Panc1 (cell line): Measurements from ENCODE around the gene DDOST. TPM values are rescaled to one million over a fixed set of nuclear protein-coding genes. Genes with fewer than 3 reads are reported as not detected.

Experiments used
- ATAC-seq: fragments of 200-7000 bp; cut with Tn5 transposase; 2 replicates; pipeline ENCODE4 v1.9.1; 2020; ENCODE audit warnings: mild to moderate bottlenecking, moderate library complexity
- BruUV-seq: library from RNA; stranded (reverse); fragments of 400-500 nt; replicated peaks from 2 replicates; lab custom pipeline; 2021; lab: Mats Ljungman, UMichigan
- CTCF ChIA-PET: fragments of 300-600 bp; sonication (Branson Sonifier 250); formaldehyde crosslinking; loops from one replicate; lab custom pipeline; 2022; ENCODE audit warnings: antibody characterized with exemption; lab: Charles Lee
- POLR2A ChIA-PET: fragments of 300-600 bp; sonication (Branson Sonifier 250); formaldehyde crosslinking; loops from one replicate; lab custom pipeline; 2022; ENCODE audit warnings: antibody characterized with exemption; lab: Charles Lee
- DNase-seq: peaks from one replicate; pipeline ENCODE4 v3.0.0-alpha.2; 2010; ENCODE audit warnings: low read depth, low spot score
- H3K27ac ChIP-seq: 2 replicates; pipeline ENCODE4 v1.5.1; 2011; ENCODE audit warnings: mild to moderate bottlenecking, low read length, inconsistent platforms
- H3K27me3 ChIP-seq: fragments of 200-500 bp; sonication (Bioruptor generic); 2 replicates; pipeline ENCODE4 v1.6.0; 2014; ENCODE audit warnings: low read length, inconsistent platforms; ENCODE audit not compliant: control insufficient read depth, insufficient read depth
- H3K36me3 ChIP-seq: fragments of 200-500 bp; sonication (Bioruptor generic); 2 replicates; pipeline ENCODE4 v1.5.1; 2014; ENCODE audit warnings: inconsistent platforms, mild to moderate bottlenecking, low read length, moderate library complexity; ENCODE audit not compliant: control insufficient read depth, insufficient read depth
- H3K4me1 ChIP-seq: 2 replicates; pipeline ENCODE4 v1.5.1; 2011; ENCODE audit warnings: inconsistent platforms, mild to moderate bottlenecking, low read length, moderate library complexity; ENCODE audit not compliant: control insufficient read depth, insufficient read depth
- H3K4me3 ChIP-seq, 2 experiments: 2 replicates each; pipeline ENCODE4 v1.5.1; 2011 to 2012; ENCODE audit warnings: low read depth in 2 of 2, low read length in 2 of 2, mild to moderate bottlenecking in 2 of 2, inconsistent platforms in 1 of 2, moderate library complexity in 1 of 2
- H3K9me3 ChIP-seq: fragments of 200-500 bp; sonication (Bioruptor generic); 2 replicates; pipeline ENCODE4 v1.5.1; 2014; ENCODE audit warnings: low read depth, mild to moderate bottlenecking, inconsistent platforms, low read length, moderate library complexity; ENCODE audit not compliant: control insufficient read depth, insufficient read depth
- CTCF ChIP-seq: fragments of 450-650 bp; IDR thresholded peaks from 2 replicates; pipeline ENCODE4 v1.5.1; 2017; ENCODE audit warnings: mild to moderate bottlenecking
- POLR2AphosphoS5 ChIP-seq: IDR thresholded peaks from 2 replicates; pipeline ENCODE4 v1.6.1; 2012; ENCODE audit warnings: mild to moderate bottlenecking, low read depth, low read length, moderate library complexity
- REST ChIP-seq, 2 experiments: IDR thresholded peaks; 2 replicates each; pipeline ENCODE4 v1.6.1; 2011 to 2012; ENCODE audit warnings: low read depth in 2 of 2, control low read depth in 1 of 2, low read length in 1 of 2, mild to moderate bottlenecking in 1 of 2, moderate library complexity in 1 of 2; ENCODE audit not compliant: insufficient read depth in 1 of 2
- SIN3A ChIP-seq: IDR thresholded peaks from 2 replicates; pipeline ENCODE4 v1.6.1; 2012; ENCODE audit warnings: low read depth, mild to moderate bottlenecking, low read length, moderate library complexity, borderline replicate concordance; ENCODE audit not compliant: insufficient read depth
- TCF7L2 ChIP-seq: IDR thresholded peaks from 2 replicates; pipeline ENCODE4 v1.6.1; 2011; ENCODE audit warnings: mild to moderate bottlenecking, low read depth, low read length, inconsistent platforms
- in situ Hi-C: cut with HindIII; loops from 2 replicates; pipeline ENCODE4 v1.10.0; 2016; ENCODE audit warnings: low sequenced_read_pairs, low pct_unique_long_range_greater_than_20kb
- intact Hi-C: fragments of 100-400 bp; cut with micrococcal nuclease; formaldehyde crosslinking; loops from one replicate; pipeline ENCODE4 v1.10.0; 2022; ENCODE audit not compliant: unreplicated experiment
- total RNA-seq: library from RNA; stranded (reverse); gene quantifications from one replicate; pipeline ENCODE4 v1.2.1, GENCODE V29; 2021; ENCODE audit not compliant: unreplicated experiment

DDOST gene
- total RNA-seq, 1 experiment from 2014 or later: 337 TPM

DNA sequence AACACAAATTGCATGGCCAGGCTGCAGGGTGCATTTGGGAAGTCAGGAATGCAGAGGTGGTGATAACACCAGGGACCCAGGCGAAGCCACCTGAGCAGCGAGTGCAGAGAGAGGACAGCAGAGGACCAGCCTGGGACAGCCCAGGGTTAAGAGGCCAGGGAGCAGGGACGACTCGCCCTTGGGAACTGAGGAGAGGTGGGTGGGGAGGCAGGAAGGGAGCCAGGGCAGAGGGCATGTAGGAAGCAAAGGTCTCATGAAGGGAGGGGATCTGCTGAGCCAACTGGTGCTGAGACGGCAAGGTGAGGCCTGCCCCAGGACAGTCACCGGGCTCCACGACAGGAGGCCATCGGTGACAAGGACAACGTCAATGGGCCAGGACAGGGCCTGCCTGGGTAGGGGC lies 40.3 kb upstream of the DDOST start:
- no peak overlapping the region for H3K4me3 ChIP-seq
- ATAC-seq (no peak), DNase-seq (no peak)
- peaks cover 5% of the 10 kb centered on the region for H3K4me1 ChIP-seq
- TF ChIP-seq POLR2AphosphoS5 (no peak), CTCF (no peak), TCF7L2 (no peak), REST (IDR thresholded peaks at IDR 0.05; ENCODE audit: insufficient read depth in 1 of 2, low read depth in 2 of 2, low read length in 1 of 2) (no peak), SIN3A (no peak)
- H3K9me3 ChIP-seq: no peaks in the 10 kb centered on the region
- no peak overlapping the region for H3K27ac ChIP-seq
- BruUV-seq: no TSS peak
- H3K27me3 ChIP-seq: no peaks in the 10 kb centered on the region
- ChIA-PET POLR2A (no interaction called here), CTCF (no interaction called here)
- H3K36me3 ChIP-seq: no peaks in the 10 kb centered on the region
- in situ Hi-C loops: no loop called here
- intact Hi-C loops: no loop called here

DNA sequence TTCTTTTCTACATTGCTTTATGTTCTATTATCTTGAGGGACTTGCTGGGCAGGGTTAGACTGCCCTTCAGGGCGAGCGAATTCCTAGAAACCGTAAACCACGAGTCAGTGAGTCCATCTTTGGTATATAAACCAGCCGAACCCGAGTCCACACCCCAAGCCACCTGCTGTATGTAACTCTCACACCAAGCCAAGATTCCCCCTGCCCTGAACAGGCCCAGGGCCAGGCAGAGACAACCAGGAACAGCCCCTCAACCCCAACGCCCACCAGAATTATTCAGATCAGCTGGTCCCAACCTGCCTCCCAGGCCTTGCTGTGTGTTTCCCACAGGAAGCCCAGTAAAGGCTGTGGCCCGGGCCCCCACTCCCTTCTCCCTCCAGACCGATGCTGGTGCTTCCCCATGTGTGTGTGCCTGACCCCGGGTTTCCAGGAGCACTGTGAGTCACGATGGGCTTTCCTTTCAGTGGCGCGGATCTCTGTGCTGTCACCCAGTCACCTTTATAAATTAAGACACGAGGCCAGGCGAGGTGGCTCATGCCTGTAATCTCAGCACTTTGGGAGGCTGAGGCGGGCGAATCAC lies 39.6 kb upstream of the DDOST start:
- ATAC-seq (no peak), DNase-seq (no peak)
- in situ Hi-C loops (no loop called here), intact Hi-C loops (no loop called here)
- BruUV-seq: no TSS peak
- ChIA-PET POLR2A (no interaction called here), CTCF (no interaction called here)
- H3K27me3 ChIP-seq: no peaks in the 10 kb centered on the region
- peaks cover 5% of the 10 kb centered on the region for H3K4me1 ChIP-seq
- no peaks in the 10 kb centered on the region for H3K36me3 ChIP-seq
- no peak overlapping the region for H3K27ac ChIP-seq
- no peaks in the 10 kb centered on the region for H3K9me3 ChIP-seq
- no peak overlapping the region for H3K4me3 ChIP-seq
- no peak for TF ChIP-seq TCF7L2
- no peak for TF ChIP-seq REST (IDR thresholded peaks at IDR 0.05; ENCODE audit: insufficient read depth in 1 of 2, low read depth in 2 of 2, low read length in 1 of 2)
- no peak for TF ChIP-seq POLR2AphosphoS5
- TF ChIP-seq SIN3A: no peak
- TF ChIP-seq CTCF: no peak
